Measurements from ENCODE around the gene ZDHHC13.

ZDHHC13 gene, protein sequence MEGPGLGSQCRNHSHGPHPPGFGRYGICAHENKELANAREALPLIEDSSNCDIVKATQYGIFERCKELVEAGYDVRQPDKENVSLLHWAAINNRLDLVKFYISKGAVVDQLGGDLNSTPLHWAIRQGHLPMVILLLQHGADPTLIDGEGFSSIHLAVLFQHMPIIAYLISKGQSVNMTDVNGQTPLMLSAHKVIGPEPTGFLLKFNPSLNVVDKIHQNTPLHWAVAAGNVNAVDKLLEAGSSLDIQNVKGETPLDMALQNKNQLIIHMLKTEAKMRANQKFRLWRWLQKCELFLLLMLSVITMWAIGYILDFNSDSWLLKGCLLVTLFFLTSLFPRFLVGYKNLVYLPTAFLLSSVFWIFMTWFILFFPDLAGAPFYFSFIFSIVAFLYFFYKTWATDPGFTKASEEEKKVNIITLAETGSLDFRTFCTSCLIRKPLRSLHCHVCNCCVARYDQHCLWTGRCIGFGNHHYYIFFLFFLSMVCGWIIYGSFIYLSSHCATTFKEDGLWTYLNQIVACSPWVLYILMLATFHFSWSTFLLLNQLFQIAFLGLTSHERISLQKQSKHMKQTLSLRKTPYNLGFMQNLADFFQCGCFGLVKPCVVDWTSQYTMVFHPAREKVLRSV

DNA sequence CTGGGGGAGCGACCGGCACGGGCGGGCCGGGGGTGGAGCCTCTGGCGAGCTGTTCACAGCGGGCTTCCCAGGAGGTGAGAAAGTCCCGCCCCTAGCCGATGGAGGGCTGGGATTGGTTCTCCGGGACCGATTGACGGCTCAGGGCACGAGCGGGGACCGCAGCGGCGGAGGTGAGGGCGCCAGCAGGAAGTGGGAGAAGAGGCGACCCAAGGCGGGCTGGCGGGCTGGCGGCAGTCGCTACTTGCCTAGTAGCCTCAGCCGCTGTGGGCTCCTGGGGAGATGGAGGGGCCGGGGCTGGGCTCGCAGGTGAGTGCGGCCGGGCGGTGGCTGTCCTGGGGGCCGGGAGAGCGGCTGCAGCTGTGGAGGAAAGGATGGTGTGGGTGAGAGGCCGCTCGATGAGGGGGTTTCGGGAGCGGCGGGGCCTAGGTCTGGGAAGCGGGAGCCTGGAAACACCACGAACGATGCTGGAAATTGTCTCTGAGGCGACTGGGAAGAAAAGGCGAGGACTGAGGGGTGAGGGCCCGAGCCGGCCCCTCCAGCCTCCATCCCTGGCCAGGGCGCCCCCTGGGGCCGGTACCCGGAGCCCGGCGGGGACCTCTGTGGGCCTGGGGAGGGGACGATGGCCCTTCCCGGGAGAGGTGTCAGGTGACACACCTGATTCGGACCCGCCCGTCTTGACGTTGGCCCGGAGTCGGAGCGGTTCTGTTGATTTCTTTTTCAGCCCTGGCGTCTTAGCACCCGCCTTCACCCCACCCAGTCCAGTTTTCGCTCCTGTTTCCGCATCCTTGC lies at the start of gene ZDHHC13:
ZDHHC13 (plus strand) TSS at position 198 of the 789 bp plus-strand sequence; CDS start at position 280, 82 bp downstream.
- peak; percentile 37 to 94 (median 85) for DNase-seq

DNA sequence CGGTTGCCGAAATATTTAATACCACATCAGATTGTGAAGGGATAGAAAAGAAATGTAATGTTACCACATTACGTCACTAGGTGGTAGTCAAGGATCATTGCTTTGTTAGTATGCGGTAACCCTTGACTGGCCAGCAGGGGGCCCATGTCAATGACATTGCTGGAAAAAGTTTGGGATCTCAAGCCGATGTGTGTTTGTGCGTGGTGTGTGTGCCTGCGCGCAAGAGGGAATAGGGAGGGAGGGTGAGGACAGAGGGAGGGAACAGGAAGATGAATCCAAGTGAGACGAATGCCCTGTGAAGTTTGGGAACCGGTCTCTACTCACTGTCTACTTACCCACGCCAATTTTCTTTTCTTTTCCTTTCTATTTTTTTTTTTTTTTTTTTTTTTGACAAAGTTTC lies 45.7 kb upstream of the ZDHHC13 start:
- DNase-seq = peak in 31 of 51 donors; percentile 5 to 69 (median 33)

DNA sequence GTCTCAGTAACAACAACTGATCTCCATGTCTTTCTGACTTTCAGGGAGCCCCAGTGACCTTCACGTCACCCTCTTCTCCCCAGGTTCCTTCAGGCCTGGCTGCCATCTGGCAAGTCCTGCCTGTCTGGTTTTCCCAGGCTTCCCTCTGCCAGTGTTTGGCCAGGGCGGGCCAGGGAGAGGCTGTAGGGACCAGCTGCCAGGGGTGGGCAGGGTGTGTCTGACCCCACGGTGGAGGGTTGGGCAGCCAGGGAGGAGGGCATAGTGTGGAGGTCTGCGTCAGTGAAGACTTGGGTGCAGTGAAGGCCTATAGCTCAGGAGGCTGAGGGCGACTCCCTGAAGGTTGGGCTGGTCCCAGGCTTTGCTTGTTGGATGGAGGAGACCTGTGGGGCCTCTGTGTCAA lies 44.5 kb upstream of the ZDHHC13 start:
- no peak for DNase-seq

DNA sequence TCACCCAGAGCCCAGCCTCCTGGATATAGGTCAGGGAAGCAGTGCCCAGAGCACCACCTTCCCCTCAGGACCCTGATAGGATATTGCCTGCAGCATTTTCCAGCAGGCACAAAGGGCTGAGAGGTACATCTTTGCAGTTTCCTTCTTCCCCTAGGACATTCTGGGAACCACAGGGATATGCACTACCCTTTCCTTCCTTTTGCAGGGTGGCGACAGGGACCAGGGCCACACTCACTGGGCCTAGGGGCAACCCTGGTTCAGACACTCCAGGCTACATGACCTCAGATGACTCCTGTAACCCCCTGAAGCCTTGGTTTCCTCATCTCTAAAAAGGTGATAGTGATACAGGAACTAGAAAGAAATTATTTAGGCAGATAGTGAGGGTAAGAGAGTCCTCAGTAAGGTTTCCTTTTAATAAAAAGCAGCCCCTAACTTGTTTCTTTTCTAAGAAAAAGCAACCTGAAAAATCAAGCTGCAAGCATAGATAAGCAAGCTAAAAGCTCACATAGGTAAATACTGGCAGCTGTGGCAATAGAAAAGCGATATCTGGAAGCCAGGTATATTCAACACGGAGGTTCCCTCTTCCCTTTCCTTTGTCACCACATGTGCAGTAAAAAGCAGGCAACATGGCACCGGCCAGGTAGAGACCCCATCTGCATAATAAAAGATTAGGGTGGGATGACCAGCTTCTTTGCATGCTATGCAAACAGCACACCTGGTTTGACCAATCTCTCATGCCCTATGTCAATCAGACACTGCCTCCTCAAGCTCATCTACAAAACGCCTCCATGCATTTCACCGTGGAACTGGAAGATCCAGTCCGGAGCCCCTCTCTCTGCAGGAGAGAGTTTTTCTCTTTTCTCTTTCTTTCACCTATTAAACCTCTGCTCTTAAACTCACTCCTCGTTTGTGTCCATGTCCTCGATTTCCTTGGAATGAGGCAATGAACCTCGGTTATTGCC lies 43.2 kb upstream of the ZDHHC13 start:
- DNase-seq = no peak

DNA sequence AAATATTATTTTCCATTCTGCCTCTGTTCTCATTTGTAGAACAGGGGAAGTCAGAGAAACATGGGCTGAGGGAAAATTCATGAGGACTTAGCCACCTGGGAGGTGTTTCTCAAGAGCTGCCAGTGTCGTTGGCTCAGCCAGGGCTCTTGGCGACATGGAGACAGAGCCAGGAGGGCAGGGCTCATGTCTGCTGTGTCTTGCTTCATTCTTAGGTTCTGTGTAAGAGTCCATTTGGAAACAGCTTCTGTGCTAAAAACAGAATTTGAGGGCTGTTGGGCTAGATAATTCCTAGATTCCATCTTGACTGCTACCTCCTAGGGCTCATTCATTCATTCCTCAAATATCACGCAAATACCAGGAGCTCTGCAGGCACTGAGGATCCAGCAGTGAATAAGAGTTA lies 41.3 kb upstream of the ZDHHC13 start:
- no peak for DNase-seq

DNA sequence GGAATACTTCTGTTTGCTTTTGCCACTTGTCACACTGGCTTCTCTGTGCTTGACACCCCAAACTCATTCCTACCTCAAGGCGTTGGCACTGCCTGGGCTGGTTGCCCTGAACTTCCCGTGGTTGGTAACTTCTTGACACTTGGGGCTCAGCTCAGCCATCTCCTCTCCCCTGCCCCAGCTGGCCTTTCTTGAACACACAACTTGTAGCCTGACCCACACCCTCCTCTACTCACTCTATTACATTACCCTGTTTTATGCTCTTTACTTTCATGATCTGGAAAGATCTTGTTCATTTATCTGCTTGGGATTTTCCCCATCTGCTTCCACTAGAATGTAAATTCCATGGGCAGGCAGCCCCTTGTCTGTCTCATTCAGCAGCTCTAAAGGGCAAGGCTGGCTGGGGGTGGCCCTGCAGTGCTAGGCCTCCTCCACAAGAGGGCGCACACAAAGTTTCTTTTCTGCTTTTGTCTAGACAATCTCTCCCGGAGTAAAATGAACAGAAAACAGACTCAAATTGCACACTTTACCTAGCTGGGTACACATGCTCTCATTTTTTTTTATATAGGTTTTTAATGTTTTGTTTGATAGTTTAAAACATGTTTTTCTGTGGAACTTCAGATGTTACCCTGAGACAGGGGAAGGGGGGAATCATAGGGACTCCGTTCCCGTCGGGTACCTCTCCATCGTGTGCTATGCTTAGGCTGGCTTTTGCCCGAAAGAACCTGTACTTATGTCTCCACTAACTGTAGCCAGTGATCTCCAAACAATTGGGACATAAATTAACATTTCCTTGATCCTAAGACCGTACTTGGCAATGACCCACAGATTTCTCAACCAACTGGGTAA lies 40.0 kb upstream of the ZDHHC13 start:
- peak in 40 of 51 donors; percentile 4 to 73 (median 32) for DNase-seq

DNA sequence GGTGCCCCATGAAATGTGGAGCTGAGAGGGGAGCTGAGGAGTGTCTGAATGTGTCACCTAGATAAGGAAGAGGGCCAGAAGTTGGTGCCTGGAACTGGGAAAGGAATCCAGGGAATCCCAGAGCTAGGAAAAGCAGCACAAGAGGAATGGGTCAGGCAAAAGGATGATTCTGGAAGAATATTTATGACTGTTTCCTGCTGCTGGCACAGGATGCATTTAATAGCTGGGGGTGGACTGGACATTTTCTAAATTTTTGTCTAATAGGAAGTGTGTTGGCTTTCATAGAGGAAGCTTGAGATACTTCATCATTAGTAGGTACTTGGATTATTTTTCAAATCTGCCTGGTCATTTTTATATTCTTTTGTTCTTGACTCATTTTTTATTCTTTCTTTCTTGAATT lies 39.0 kb upstream of the ZDHHC13 start:
- DNase-seq = no peak

DNA sequence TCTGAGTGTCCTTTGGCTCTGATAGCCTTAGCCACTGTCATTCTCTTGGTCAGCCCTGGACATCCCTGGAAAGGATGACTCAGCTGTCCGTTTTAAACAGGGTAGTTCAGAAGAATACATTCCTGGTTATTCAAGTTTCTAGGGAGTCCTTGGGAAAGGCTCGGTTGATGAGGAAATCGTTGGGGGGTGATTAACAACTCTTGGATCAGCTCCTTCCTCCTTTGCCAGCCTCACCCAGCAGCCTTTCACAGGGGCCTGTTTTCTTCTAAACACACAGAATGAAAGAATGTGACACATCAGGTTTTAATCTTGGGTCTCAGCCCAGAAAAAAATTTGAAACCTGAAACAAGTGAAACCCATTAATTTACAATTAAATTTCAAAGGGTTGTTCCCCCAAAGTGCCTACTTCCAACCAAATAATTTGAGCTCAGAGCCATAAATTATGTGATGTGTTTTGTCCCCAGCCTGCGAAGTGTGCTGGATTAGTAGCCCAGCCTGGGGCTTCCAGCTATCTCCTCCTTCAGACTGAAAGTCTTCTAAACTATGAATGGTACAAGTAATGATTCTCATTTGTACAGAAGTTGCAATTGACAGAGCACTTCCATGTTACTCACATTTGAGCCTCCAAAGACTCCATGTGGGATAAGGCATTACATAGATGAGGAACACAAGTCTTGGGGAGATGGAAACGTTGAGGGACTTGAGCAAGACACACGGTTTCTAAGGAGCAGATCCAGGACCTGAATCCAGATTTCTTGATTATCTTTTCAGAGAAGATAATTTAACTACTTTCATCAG lies 37.1 kb upstream of the ZDHHC13 start:
- DNase-seq = peak in 9 of 51 donors; percentile 3 to 50 (median 27)

DNA sequence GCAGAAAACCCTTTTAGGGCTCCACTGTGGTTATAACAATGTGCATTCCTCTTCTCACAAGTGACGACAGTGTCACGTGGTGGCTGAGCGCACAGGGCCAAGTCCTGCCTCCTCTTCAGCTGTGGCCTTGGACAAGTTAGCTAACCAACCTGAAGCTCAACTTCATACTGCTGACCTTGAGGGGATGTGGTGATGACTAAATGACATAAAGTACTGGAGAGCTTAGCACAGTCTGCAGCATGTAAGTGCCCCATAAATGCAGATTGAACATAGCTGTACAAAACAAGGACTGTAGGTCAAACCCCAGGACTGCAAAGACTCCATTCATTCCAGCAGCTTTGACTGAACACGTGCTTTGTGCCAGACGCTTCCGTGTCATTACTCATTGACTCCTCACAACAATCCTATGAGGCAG lies 36.4 kb upstream of the ZDHHC13 start:
- peak in 12 of 51 donors; percentile 1 to 38 (median 6) for DNase-seq

DNA sequence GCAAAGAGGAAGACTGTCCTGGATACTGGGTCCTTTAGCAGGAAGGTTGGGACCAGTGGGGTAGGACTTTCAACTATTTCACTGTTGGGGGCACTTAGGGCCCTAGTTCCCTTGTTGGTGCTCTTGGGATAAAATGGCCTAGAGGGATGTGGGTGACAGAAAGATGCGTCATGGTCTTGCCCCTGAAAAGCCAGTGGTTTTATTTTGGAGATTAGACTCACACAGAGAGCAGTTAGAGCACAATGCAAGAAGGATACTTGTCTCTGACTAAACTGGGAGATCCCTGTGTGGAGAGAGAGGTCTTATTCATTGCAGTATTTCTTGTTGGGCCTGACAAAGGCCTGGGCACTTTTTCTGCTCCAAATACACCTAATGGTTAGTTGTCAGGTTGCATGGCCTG lies 33.8 kb upstream of the ZDHHC13 start:
- no peak for DNase-seq

DNA sequence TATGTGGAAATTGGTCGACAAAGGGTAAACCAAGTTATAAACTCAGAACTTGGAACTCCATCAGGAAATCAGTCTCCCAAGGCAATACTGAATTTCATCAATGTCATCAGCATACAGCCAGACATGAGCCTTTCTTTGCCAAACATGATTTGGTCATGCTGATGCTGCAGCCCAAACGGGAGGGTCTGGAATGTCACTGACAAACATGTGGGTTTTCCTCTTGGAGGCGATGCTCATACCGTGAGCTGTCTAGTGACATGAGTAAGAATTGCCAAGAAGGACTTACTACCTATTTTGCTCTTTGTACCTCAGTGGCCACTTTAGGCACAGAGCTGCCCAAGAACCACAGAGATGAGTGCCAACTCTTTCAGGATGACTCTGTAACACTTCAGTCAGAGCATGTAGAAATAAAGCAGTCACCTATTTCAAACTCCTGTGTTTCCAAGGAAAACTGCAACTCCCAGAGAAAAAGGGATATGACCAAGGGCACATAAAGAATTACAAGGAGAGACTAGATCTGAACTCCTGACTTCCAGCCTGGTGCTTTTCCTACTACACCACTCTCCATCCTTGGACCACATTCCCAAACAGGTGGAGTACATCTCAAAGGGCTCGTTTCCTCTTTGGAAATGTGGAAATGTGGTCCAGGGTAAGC lies 32.2 kb upstream of the ZDHHC13 start:
- no peak for DNase-seq

DNA sequence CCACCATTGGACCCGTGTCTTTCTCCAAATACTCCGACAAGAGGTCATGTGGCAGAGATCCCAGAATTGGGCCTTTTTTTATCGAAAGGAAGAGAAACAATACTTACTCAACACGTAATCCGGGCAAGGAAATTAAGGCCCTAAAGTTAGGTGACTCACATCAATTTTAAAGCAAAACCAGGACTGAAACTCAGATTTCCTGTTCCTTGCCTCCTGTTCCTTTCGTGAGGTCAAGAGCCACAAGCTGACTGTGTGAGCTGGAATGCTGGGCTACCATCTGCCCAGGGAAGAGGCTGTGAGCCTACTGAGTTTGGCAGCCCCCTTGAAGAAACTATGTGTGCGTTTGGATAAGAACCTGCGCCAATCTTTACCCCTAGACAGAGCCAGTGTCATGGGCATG lies 29.3 kb upstream of the ZDHHC13 start:
- no peak for DNase-seq

DNA sequence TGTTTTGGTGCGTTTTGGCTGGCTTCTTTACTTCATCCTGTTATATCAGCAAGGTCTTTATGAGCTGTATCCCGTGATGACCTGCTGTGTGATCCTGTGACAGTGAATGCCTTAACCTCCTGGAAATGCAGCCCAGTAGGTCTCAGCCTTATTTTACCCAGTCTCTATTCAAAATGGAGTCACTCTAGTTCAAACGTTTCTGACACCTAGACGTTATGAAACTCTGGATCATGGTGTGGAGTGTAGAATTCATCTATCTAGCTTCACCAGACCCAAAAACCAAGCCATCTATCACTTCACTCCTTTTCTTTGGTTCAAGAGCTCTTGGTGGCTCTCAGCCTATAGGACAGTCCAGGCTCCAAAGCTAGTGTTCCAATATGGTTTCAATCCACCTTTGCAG lies 28.2 kb upstream of the ZDHHC13 start:
- no peak for DNase-seq

DNA sequence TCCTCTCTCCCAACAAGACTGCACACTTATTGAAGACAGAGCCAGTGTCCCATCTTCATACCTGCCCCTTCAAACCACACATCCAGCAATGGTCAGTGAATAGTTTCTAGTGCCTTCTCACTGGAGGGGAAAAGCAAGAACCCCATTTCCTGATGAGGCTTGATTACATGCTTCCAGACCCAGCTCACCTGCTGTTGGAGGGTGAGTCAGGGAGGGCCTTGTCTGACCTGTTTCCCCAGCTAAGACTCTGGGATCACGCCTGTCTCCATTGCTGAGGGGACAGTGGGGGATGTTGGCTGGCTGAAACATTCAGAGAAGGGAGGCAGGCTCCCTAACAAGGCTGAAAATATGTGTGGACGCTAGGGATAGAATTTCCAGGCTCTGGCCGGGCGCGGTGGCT lies 27.5 kb upstream of the ZDHHC13 start:
- DNase-seq = no peak

DNA sequence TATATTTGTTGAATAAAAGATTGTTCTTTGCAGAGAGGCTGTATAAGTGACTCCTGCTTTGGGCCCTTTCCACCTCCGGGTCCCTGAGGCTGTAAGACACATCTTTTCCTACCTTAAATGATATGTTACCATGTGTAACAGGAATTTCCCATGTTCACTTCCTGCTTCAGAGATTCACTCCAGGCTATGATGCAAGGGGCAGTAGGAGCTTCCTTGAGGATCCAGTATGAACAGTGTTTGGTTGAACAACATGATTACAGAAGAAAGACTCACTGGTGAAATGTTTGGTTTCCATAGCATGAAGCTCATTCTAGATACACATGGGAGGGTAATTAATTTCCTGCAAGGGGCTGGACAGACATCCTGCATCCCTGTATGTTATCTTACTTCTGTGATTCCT lies 25.6 kb upstream of the ZDHHC13 start:
- no peak for DNase-seq

DNA sequence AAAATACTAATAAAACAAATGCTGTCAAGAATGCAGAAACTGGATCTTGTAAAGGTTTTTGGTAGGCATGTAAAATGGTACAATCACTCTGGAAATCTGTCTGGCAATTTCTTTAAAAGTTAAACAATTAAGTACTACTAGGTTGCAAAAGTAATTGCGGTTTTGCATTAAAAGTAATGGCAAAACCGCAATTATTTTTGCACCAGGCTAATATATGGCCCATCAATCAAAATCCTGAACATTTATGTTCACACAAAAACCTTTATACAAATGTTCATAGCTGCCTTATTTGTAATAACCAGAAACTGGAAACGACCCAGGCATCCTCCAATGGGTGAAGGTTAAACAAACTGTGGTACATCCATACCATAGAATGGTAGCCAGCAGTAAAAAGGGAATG lies 24.6 kb upstream of the ZDHHC13 start:
- DNase-seq = no peak

DNA sequence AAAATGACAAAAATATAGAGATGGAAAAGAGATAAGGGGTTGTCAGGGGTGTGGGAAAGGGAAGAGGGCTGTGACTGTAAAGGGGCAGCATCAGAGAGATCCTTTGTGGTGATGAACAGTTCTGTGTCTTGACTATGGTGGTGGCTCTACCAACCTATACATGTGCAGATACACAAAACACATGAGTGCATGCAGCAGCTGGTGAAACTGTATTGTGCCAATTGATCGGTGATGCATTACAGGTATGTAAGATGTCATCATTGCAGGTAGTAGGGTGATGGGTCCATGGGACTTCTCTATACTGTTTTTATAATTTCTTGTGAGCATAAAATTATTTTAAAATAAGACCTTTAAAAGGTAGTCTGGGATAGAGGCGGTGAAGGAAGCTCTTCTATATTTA lies 24.1 kb upstream of the ZDHHC13 start:
- no peak for DNase-seq

DNA sequence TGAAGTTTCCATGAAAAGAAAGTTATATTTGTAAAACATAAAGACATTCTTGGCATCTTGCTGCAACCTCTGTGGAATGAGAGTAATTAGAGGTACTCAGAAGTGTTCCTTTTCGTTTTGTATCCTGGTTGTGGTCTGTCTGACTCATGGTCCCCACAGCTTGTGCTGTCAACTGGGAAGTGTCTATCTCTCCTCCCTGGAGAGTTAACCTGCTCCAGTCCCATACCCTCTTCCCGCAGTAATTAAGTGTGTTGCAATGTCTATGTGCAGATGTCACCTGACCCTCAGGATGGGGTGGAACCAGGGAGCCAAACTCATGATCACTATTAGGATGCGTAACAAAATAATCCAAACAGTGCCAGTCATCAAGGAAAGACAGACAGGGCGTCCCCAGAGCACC lies 23.0 kb upstream of the ZDHHC13 start:
- no peak for DNase-seq

DNA sequence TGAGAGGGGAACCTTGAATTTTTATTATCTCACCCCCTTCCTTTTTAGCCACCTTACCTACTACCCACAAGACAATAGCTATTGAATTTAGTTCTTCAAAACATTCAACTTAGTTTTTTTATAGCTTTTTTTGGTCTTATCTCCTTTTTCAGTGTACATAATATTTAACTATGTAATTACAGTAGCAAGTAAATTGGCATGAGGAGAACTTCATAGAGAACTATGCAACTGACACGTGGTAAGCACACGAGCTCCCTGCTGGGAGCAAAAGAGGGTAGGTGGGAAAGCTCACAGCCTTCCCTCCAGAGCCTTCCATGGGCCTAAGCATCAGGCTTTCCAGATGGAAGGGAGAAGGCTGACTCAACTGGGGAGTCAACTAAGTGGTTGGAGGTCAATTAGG lies 22.1 kb upstream of the ZDHHC13 start:
- no peak for DNase-seq
